Mononuclear cell (primary cell): Measurements from ENCODE around the gene DCAF7. TPM values are rescaled to one million over a fixed set of nuclear protein-coding genes. Genes with fewer than 3 reads are reported as not detected.

Experiments used
- H3K27me3 ChIP-seq: 2 replicates; pipeline ENCODE4 v1.6.0; 2011; ENCODE audit warnings: low read length, control low read depth; ENCODE audit not compliant: insufficient read depth
- H3K4me1 ChIP-seq: 2 replicates; pipeline ENCODE4 v1.5.1; 2011; ENCODE audit warnings: mild to moderate bottlenecking, low read length, control low read depth; ENCODE audit not compliant: insufficient read depth
- H3K4me3 ChIP-seq: 2 replicates; pipeline ENCODE4 v1.5.1; 2011; ENCODE audit warnings: mild to moderate bottlenecking, low read length, moderate library complexity
- H3K9me3 ChIP-seq: 2 replicates; pipeline ENCODE4 v1.5.1; 2011; ENCODE audit warnings: low read depth, mild to moderate bottlenecking, control low read depth, low read length
- total RNA-seq: library from RNA; depleted of rRNA; stranded (reverse); fragments of >200 nt; gene quantifications from one replicate; pipeline ENCODE4 v1.2.3, GENCODE V29; 2012

The DCAF7 gene
- total RNA-seq, 1 donor: 5.4 TPM

DNA sequence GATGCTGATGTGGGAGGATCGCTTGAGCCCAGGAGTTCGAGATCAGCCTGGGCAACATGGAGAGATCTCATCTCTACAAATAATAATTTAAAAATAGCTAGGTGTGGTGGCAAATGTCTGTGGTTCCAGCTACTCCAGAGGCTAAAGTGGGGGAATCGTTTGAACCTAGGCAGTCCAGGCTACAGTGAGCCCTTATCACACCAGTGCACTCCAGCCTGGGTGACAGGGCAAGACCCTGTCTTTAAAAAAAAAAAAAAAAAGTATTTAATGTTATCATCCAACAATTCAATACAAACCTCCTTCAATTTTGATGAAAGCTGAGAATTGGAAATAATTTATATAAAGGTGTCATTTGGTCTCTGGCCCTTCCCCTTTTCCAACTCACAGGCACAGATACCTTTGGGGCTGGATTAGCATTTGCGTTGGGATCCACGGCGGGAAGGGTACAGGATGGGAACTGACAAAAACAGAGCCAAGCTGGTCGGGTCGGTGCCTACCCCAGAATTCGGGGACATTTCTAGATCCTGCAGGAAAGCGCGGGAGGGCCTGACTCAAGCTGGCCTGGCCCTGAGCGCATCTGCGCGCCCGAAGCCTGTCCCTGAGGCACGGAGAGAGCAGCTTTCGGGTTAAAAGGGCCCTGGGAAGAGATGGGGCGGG, 860 bp upstream of the DCAF7 start:
- Histone ChIP-seq H3K27me3 (no peaks in the 10 kb centered on the region), H3K9me3 (no peaks in the 10 kb centered on the region), H3K4me1 (peaks cover 43% of the 10 kb centered on the region), H3K4me3 (peak overlapping the region; percentile 82)

DNA sequence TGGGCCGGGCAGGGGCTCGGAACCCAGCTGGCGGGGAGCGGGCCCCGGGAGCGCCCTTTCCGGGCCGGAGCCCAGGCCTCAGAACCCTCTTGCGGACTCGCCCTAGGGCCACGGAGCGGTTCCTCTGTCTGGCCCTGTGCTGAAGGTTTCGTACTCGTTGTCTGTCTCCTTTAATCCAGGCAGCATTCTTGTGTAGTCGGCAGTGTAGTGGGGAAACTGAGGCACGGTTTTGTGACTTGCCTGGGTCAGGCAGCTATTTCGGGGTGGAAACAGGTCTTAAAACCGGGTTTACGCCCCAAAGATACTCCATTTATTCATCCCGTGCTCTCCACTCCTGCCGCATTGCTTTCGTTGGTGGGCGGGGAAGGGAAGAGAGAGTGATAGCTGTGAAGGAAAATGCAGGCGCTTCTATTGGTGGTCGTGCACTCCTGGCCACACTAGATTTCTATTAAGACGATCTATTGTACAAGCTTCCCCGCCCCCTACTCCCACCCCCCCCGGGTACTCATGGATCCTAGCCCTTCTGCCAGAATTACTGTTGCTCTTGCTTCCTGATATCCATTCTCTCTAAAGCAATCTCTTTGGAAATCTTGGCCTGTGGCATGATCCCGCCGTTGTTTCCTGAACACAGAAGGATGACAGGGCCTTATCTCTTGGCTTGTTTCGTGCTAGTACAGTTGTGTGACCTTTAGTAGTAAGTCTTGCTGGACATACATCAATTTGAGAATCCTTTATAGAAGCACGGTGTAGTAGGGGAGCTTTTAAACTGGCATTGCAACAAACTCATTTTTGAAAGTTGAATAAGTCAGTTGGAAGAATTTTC, 751 bp downstream of the DCAF7 start:
- Histone ChIP-seq H3K27me3 (no peaks in the 10 kb centered on the region), H3K4me3 (peak overlapping the region; percentile 82), H3K9me3 (no peaks in the 10 kb centered on the region), H3K4me1 (peaks cover 52% of the 10 kb centered on the region)

- no peak overlapping the region for H3K4me3 ChIP-seq
- H3K4me1 ChIP-seq: peaks cover 52% of the 10 kb centered on the region
Measured at GRCh38 chr17:63552211-63552610, 1.9 kb downstream of the DCAF7 start.

DNA sequence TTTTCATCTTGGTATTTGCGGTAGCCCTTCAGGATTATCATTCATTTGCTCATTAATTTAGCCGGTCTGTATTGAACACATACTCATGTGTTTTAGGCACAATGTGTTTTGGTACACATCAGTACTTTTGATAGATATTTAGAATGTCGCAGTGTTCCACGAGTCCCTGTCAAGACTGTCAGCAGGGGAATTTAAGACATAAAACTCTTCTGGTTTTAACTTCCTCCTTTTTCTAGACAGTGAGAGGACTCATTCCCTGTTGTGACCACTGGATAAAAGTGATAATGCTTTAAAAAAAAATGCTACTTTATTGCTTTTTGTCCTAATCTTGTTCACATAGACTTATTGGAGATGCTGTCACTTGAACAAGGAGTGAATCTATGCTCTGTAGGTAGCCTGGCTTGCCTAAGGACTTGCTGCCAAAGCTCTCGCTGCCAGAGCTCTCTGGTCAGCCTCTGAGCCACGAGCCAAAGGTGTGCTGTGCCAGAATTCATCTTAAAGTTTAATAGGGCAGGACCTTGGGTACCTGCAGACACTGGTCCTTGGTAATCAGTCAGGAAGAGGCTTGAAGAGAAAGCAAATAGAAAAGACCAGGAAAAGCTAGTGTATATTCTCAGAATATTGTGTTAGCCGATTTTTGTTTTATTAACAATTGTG, 5.4 kb downstream of the DCAF7 start:
- Histone ChIP-seq H3K9me3 (no peaks in the 10 kb centered on the region), H3K4me1 (peaks cover 43% of the 10 kb centered on the region), H3K27me3 (no peaks in the 10 kb centered on the region), H3K4me3 (no peak overlapping the region)

More at GRCh38 chr17:63552211-63552610, 1.9 kb downstream of the DCAF7 start:
- no peaks in the 10 kb centered on the region for H3K27me3 ChIP-seq
- no peaks in the 10 kb centered on the region for H3K9me3 ChIP-seq

DNA sequence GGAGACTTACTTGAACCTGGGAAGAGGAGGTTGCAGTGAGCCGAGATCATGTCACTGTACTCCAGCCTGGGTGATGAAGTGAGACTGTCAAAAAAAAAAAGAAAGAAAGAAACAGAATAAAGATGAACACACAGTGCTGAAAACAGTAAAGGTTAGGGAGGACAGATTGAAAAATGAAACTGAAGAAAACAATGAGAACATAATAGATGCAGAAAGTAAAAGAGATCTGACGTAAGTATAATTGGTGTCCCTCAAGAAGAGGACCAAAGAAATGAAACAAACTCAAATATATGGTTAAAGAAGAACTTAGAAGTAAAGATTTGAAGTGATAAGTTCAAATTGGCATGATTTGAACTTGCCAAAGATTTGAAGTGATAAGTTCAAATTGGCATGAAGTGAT, 7.1 kb downstream of the DCAF7 start:
- Histone ChIP-seq H3K9me3 (no peaks in the 10 kb centered on the region), H3K4me3 (no peak overlapping the region), H3K27me3 (no peaks in the 10 kb centered on the region), H3K4me1 (peaks cover 34% of the 10 kb centered on the region)

DNA sequence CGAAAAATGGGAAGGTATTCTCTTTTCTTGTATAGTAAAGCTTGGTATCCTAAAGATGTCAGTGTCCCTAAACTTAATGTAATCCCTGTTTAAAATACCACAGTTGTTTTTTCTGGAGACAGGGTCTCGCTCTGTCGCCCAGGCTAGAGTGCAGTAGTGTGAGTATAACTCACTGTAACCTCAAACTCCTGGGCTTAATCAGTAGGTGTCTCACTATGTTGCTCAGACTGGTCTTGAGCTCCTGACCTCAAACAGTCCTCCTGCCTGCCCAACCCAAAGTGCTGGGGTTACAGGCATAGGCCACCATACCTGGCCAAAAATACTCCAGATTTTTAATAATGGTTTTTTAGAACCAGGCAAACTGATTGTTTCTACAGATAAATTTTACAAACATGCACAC, 8.2 kb downstream of the DCAF7 start:
- Histone ChIP-seq H3K4me3 (no peak overlapping the region), H3K27me3 (no peaks in the 10 kb centered on the region), H3K9me3 (no peaks in the 10 kb centered on the region), H3K4me1 (peaks cover 29% of the 10 kb centered on the region)

DNA sequence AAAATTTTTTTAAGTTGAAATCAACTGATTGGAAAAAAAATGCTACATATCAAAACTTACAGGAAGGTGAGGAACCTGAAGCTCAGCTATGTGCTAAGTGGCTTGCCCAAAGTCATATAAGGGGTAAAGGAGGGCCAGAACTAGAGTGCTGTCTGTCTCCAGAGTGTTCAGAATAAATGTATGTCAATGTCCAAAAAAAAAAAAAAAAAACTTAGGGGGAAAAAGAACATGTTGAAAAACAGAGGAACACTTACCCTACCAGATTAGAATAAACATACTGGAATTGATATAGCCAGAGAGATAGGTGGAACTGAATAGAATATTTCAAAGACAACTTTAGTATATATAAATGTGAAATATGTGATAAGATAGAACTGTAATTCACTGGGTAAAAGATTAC, 11.5 kb downstream of the DCAF7 start:
- no peaks in the 10 kb centered on the region for H3K9me3 ChIP-seq
- H3K4me3 ChIP-seq: no peak overlapping the region
- H3K4me1 ChIP-seq: peaks cover 11% of the 10 kb centered on the region
- H3K27me3 ChIP-seq: no peaks in the 10 kb centered on the region

GRCh38 chr17:63563339-63563738, 13.1 kb downstream of the DCAF7 start:
- Histone ChIP-seq H3K27me3 (no peaks in the 10 kb centered on the region), H3K4me3 (no peak overlapping the region), H3K9me3 (no peaks in the 10 kb centered on the region), H3K4me1 (peaks cover 7% of the 10 kb centered on the region)

GRCh38 chr17:63564562-63564961, 14.3 kb downstream of the DCAF7 start:
- H3K27me3 ChIP-seq: no peaks in the 10 kb centered on the region
- peaks cover 7% of the 10 kb centered on the region for H3K4me1 ChIP-seq
- no peak overlapping the region for H3K4me3 ChIP-seq
- H3K9me3 ChIP-seq: no peaks in the 10 kb centered on the region

DNA sequence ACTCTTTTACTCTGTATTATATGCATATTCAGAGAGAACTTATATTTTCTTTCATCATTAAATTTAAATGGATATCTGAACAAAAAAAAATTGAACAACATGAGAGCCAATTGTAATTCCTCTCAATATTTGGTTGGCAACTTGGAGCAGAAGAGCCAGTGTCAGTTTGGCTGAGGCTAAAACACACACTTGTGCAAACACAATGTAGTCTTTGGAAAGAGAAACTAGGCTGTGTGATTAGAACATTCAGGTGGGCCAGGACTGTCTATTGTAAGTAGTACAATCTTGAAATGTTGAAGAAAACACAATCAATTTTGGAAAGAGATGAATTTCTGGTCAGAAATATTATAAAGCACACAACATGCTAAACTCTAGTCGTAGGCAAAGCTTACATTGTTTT, 17.0 kb downstream of the DCAF7 start:
- H3K4me1 ChIP-seq: peaks cover 4% of the 10 kb centered on the region
- no peak overlapping the region for H3K4me3 ChIP-seq
- H3K27me3 ChIP-seq: no peaks in the 10 kb centered on the region
- H3K9me3 ChIP-seq: no peaks in the 10 kb centered on the region

GRCh38 chr17:63568563-63568962, 18.3 kb downstream of the DCAF7 start:
- H3K4me1 ChIP-seq: no peaks in the 10 kb centered on the region
- H3K4me3 ChIP-seq: no peak overlapping the region
- no peaks in the 10 kb centered on the region for H3K9me3 ChIP-seq
- H3K27me3 ChIP-seq: no peaks in the 10 kb centered on the region

- H3K4me1 ChIP-seq: no peaks in the 10 kb centered on the region
- no peaks in the 10 kb centered on the region for H3K9me3 ChIP-seq
- no peak overlapping the region for H3K4me3 ChIP-seq
- H3K27me3 ChIP-seq: no peaks in the 10 kb centered on the region
Measured at GRCh38 chr17:63571632-63572310, 21.5 kb downstream of the DCAF7 start.

- Histone ChIP-seq H3K4me3 (no peak overlapping the region), H3K9me3 (no peaks in the 10 kb centered on the region), H3K4me1 (no peaks in the 10 kb centered on the region), H3K27me3 (no peaks in the 10 kb centered on the region)
Measured at GRCh38 chr17:63573634-63574033, 23.4 kb downstream of the DCAF7 start.

- no peaks in the 10 kb centered on the region for H3K9me3 ChIP-seq
- H3K27me3 ChIP-seq: no peaks in the 10 kb centered on the region
- no peak overlapping the region for H3K4me3 ChIP-seq
- H3K4me1 ChIP-seq: no peaks in the 10 kb centered on the region
Measured at GRCh38 chr17:63578027-63578768, 27.9 kb downstream of the DCAF7 start.
